IMR-90 (cell line): ENCODE results near the gene COQ6. TPM values are rescaled to one million over a fixed set of nuclear protein-coding genes. Genes with fewer than 3 reads are reported as not detected.

Source experiments
- ATAC-seq: fragments of 200-7000 bp; cut with Tn5 transposase; 2 replicates; pipeline ENCODE4 v1.9.1; 2020; ENCODE audit warnings: low read depth, mild to moderate bottlenecking, moderate library complexity
- BruUV-seq: library from RNA; stranded (reverse); fragments of 400-500 nt; replicated peaks from 2 replicates; lab custom pipeline; 2021; lab: Mats Ljungman, UMichigan
- CTCF ChIA-PET: fragments of 300-600 bp; formaldehyde crosslinking; extraction: SDS; loops from one replicate; lab custom pipeline; 2021; ENCODE audit warnings: antibody characterized with exemption; lab: Yijun Ruan, JAX
- POLR2A ChIA-PET: fragments of 300-600 bp; sonication (Branson Sonifier 250); formaldehyde crosslinking; loops from one replicate; lab custom pipeline; 2022; ENCODE audit warnings: antibody characterized with exemption; ENCODE audit not compliant: unreplicated experiment; lab: Charles Lee
- DNase-seq: peaks from one replicate; pipeline ENCODE4 v3.0.0; 2013
- H2AFZ ChIP-seq: replicated peaks from 2 replicates; pipeline ENCODE3; 2013; ENCODE audit warnings: low read length, mild to moderate bottlenecking; ENCODE audit not compliant: poor library complexity
- H2AK5ac ChIP-seq: 2 replicates; pipeline ENCODE4 v1.6.1; 2013; ENCODE audit warnings: low read depth, low read length, inconsistent platforms
- H2AK9ac ChIP-seq: replicated peaks from 2 replicates; pipeline ENCODE3; 2013; ENCODE audit warnings: mild to moderate bottlenecking, low read depth, low read length, moderate library complexity; ENCODE audit not compliant: poor library complexity
- H2BK120ac ChIP-seq: 2 replicates; pipeline ENCODE4 v1.6.1; 2013; ENCODE audit warnings: low read depth, low read length, inconsistent platforms
- H2BK15ac ChIP-seq: 3 replicates; pipeline ENCODE4 v1.6.1; 2013; ENCODE audit warnings: low read depth, low read length, inconsistent platforms
- H2BK20ac ChIP-seq: 2 replicates; pipeline ENCODE4 v1.6.1; 2013; ENCODE audit warnings: low read depth, mild to moderate bottlenecking, inconsistent platforms, low read length, moderate library complexity
- H2BK5ac ChIP-seq: 2 replicates; pipeline ENCODE4 v1.6.1; 2013; ENCODE audit warnings: mild to moderate bottlenecking, low read depth, low read length, inconsistent platforms; ENCODE audit not compliant: poor library complexity, severe bottlenecking
- H3K14ac ChIP-seq: replicated peaks from 2 replicates; pipeline ENCODE4 v1.6.1; 2013; ENCODE audit warnings: low read depth, low read length, inconsistent platforms
- H3K18ac ChIP-seq: 2 replicates; pipeline ENCODE4 v1.6.1; 2013; ENCODE audit warnings: low read depth, low read length, control low read depth
- H3K23ac ChIP-seq: 2 replicates; pipeline ENCODE4 v1.6.1; 2013; ENCODE audit warnings: low read depth, low read length, inconsistent platforms
- H3K27ac ChIP-seq: 2 replicates; pipeline ENCODE4 v1.5.1; 2013; ENCODE audit warnings: mild to moderate bottlenecking, control low read depth, low read length; ENCODE audit not compliant: insufficient read depth
- H3K27me3 ChIP-seq: 2 replicates; pipeline ENCODE4 v1.6.1; 2013; ENCODE audit warnings: low read length; ENCODE audit not compliant: control insufficient read depth, insufficient read depth
- H3K36me3 ChIP-seq: 2 replicates; pipeline ENCODE4 v1.6.1; 2013; ENCODE audit warnings: low read length, mixed read lengths; ENCODE audit not compliant: control insufficient read depth, insufficient read depth
- H3K4ac ChIP-seq: 2 replicates; pipeline ENCODE4 v1.6.1; 2013; ENCODE audit warnings: low read depth, low read length, inconsistent platforms
- H3K4me1 ChIP-seq: 2 replicates; pipeline ENCODE4 v1.6.1; 2013; ENCODE audit warnings: low read length, mixed read lengths; ENCODE audit not compliant: control insufficient read depth, insufficient read depth
- H3K4me2 ChIP-seq: 2 replicates; pipeline ENCODE4 v1.6.1; 2013; ENCODE audit warnings: low read depth, mild to moderate bottlenecking, control low read depth, low read length, moderate library complexity
- H3K4me3 ChIP-seq: 2 replicates; pipeline ENCODE4 v1.5.1; 2013; ENCODE audit warnings: low read depth, mild to moderate bottlenecking, control low read depth, low read length, moderate library complexity; ENCODE audit not compliant: insufficient read depth
- H3K56ac ChIP-seq: 2 replicates; pipeline ENCODE4 v1.6.1; 2013; ENCODE audit warnings: low read length, inconsistent platforms; ENCODE audit not compliant: insufficient read depth; ENCODE audit errors: extremely low read depth
- H3K79me1 ChIP-seq, 2 experiments: 2 replicates each; pipeline ENCODE4 v1.6.1; 2013; ENCODE audit warnings: low read length in 2 of 2, inconsistent platforms in 1 of 2, low read depth in 1 of 2
- H3K9ac ChIP-seq: 2 replicates; pipeline ENCODE4 v1.6.1; 2013; ENCODE audit warnings: low read depth, low read length, control low read depth
- H3K9me1 ChIP-seq: 2 replicates; pipeline ENCODE4 v1.6.1; 2013; ENCODE audit warnings: low read length, inconsistent platforms; ENCODE audit not compliant: insufficient read depth
- H3K9me3 ChIP-seq: 2 replicates; pipeline ENCODE4 v1.6.1; 2013; ENCODE audit warnings: low read length; ENCODE audit not compliant: control insufficient read depth, insufficient read depth
- H4K20me1 ChIP-seq: 2 replicates; pipeline ENCODE4 v1.6.1; 2013; ENCODE audit warnings: low read length, inconsistent platforms; ENCODE audit not compliant: insufficient read depth
- H4K5ac ChIP-seq: 2 replicates; pipeline ENCODE4 v1.6.1; 2013; ENCODE audit warnings: mild to moderate bottlenecking, low read depth, low read length, control low read depth
- H4K8ac ChIP-seq, 2 experiments: 2 replicates each; pipeline ENCODE4 v1.6.1; 2013; ENCODE audit warnings: low read depth in 2 of 2, low read length in 2 of 2, control low read depth in 1 of 2, inconsistent platforms in 1 of 2
- H4K91ac ChIP-seq: 2 replicates; pipeline ENCODE4 v1.6.1; 2013; ENCODE audit warnings: low read depth, low read length, inconsistent platforms; ENCODE audit not compliant: insufficient read depth
- BHLHE40 ChIP-seq: fragments of 150-350 bp; IDR thresholded peaks from 2 replicates; pipeline ENCODE4 v1.6.1; 2016; ENCODE audit warnings: mild to moderate bottlenecking, low read depth, low read length
- CEBPB ChIP-seq: IDR thresholded peaks from 2 replicates; pipeline ENCODE4 v1.6.1; 2012; ENCODE audit warnings: low read depth, low read length, improper control_type of control experiment
- CHD1 ChIP-seq: IDR thresholded peaks from 2 replicates; pipeline ENCODE4 v1.6.1; 2012; ENCODE audit warnings: low read depth, low read length, improper control_type of control experiment
- CTCF ChIP-seq: conservative IDR thresholded peaks from 2 replicates; pipeline ENCODE4 v1.5.1; 2012; ENCODE audit warnings: mild to moderate bottlenecking, low read depth, low read length, improper control_type of control experiment
- MAFK ChIP-seq: IDR thresholded peaks from 2 replicates; pipeline ENCODE4 v1.6.1; 2012; ENCODE audit warnings: low read depth, low read length, improper control_type of control experiment
- MAZ ChIP-seq: IDR thresholded peaks from 2 replicates; pipeline ENCODE4 v1.6.1; 2012; ENCODE audit warnings: low read depth, mild to moderate bottlenecking, low read length, improper control_type of control experiment, moderate library complexity, borderline replicate concordance
- MXI1 ChIP-seq: IDR thresholded peaks from 2 replicates; pipeline ENCODE4 v1.6.1; 2012; ENCODE audit warnings: low read depth, mild to moderate bottlenecking, low read length, moderate library complexity, borderline replicate concordance
- POLR2A ChIP-seq: IDR thresholded peaks from 2 replicates; pipeline ENCODE4 v1.6.1; 2012; ENCODE audit warnings: mild to moderate bottlenecking, low read depth, low read length
- RCOR1 ChIP-seq: IDR thresholded peaks from 2 replicates; pipeline ENCODE4 v1.6.1; 2012; ENCODE audit warnings: mild to moderate bottlenecking, low read length, improper control_type of control experiment; ENCODE audit not compliant: insufficient replicate concordance
- RFX5 ChIP-seq: IDR thresholded peaks from 2 replicates; pipeline ENCODE4 v1.8.0; 2012; ENCODE audit warnings: low read depth, mild to moderate bottlenecking, low read length, moderate library complexity
- SMC3 ChIP-seq: fragments of 150-350 bp; IDR thresholded peaks from 2 replicates; pipeline ENCODE4 v1.6.1; 2016; ENCODE audit warnings: low read depth, mild to moderate bottlenecking, antibody characterized with exemption, low read length, moderate library complexity
- USF2 ChIP-seq: fragments of 150-350 bp; IDR thresholded peaks from 2 replicates; pipeline ENCODE4 v1.6.1; 2017; ENCODE audit warnings: mild to moderate bottlenecking, antibody characterized with exemption, low read length, low read depth
- WGBS, 2 experiments: methylation state at CpG; one replicate each; pipeline versions ENCODE4 v1.1.5 to v1.1.7; 2013; ENCODE audit warnings: missing lambda C conversion rate in 2 of 2; ENCODE audit not compliant: insufficient read length in 1 of 2; ENCODE audit errors: extremely low coverage in 2 of 2; 5-methylcytosine and 5-hydroxymethylcytosine counted together
- dilution Hi-C: fragments of 300-500 bp; cut with HindIII; formaldehyde crosslinking; loops from one replicate; pipeline ENCODE4 v1.14.3; 2018; ENCODE audit warnings: low sequenced_read_pairs; ENCODE audit not compliant: unreplicated experiment
- in situ Hi-C: fragments of 300-500 bp; cut with MboI; formaldehyde crosslinking; loops from 3 replicates; pipeline ENCODE4 v1.14.3; 2019; ENCODE audit warnings: low sequenced_read_pairs, inconsistent platforms, mixed read lengths
- intact Hi-C: fragments of 100-400 bp; cut with micrococcal nuclease; formaldehyde crosslinking; loops from 2 replicates; pipeline ENCODE4 v1.10.0; 2022
- polyA plus RNA-seq, 3 experiments: library from polyadenylated mRNA; depleted of rRNA; stranded (reverse); fragments of >200 nt; gene quantifications; 2 replicates each; pipeline ENCODE4 v1.2.3, GENCODE V29; 2012; ENCODE audit warnings: low replicate concordance in 1 of 3
- total RNA-seq: library from RNA; depleted of rRNA; stranded (reverse); fragments of >200 nt; gene quantifications from 2 replicates; pipeline ENCODE4 v1.2.3, GENCODE V29; 2012

Gene COQ6
- total and polyA plus RNA-seq, 2 of the 4 experiments (the other 2 are of a cell fraction) = 21.0 to 28.6 TPM

GRCh38 chr14:73909681-73910080, 40.4 kb upstream of the COQ6 start:
- dilution Hi-C loops (no loop called here), intact Hi-C loops (no loop called here), in situ Hi-C loops (no loop called here)
- POLR2A ChIA-PET = no interaction called here
- Histone ChIP-seq H3K4ac (no peak overlapping the region), H2BK5ac (no peak overlapping the region), H3K79me1 (peaks cover 22 to 30% of the 10 kb centered on the region in 2 experiments), H3K36me3 (peaks cover 51% of the 10 kb centered on the region), H3K9me3 (no peaks in the 10 kb centered on the region), H3K56ac (no peak overlapping the region), H4K91ac (no peak overlapping the region), H3K27ac (no peak overlapping the region), H3K9me1 (no peaks in the 10 kb centered on the region), H3K9ac (no peak overlapping the region), H2AK9ac (no peak overlapping the region), H3K4me2 (no peak overlapping the region), H3K27me3 (no peaks in the 10 kb centered on the region), H3K18ac (no peak overlapping the region), H4K20me1 (no peaks in the 10 kb centered on the region), H3K14ac (no peak overlapping the region), H3K4me1 (no peaks in the 10 kb centered on the region), H2BK15ac (no peak overlapping the region), H2BK120ac (no peak overlapping the region), H3K23ac (no peak overlapping the region), H3K4me3 (no peak overlapping the region), H2BK20ac (no peak overlapping the region), H4K5ac (no peak overlapping the region), H2AFZ (no peak overlapping the region), H4K8ac (no peak overlapping the region), H2AK5ac (no peak overlapping the region)
- CTCF ChIA-PET = no interaction called here
- TF ChIP-seq USF2 (no peak), SMC3 (no peak), POLR2A (no peak), MAFK (no peak), CEBPB (no peak), MAZ (no peak), MXI1 (no peak), BHLHE40 (no peak), RFX5 (no peak), CTCF (no peak), CHD1 (no peak), RCOR1 (no peak)
- DNase-seq (peak; percentile 66), ATAC-seq (no peak)
- BruUV-seq = no TSS peak
- WGBS, 2 experiments = no CpG with 5 or more reads among the region's 1 CpG
